Measurements from ENCODE around the gene KCNA5. TPM values are rescaled to one million over a fixed set of nuclear protein-coding genes. Genes with fewer than 3 reads are reported as not detected.

The KCNA5 gene
- total and polyA plus RNA-seq, 9 of the 15 experiments (the other 6 are each of a cell fraction or from before 2014, with no cell fraction given) = not detected

DNA sequence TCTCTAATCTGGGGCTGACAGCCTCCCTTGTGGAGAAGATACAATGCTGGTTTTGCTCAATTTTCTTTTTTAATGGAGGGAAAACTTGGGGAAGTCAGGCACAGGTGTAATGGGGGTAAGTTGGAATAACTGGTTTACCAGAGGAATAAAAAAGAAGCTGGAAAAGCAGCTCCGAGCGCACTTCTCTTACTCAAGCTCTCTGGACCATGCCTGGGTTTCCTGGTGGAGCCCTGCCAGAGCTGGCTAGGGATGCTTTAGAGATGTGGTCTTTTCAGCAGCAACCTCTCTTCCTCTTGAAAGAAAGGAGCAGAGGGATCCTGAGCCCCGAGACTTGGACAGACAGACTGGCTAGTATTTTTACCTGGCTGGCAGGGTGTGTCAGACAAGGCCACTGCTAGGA, 3.9 kb upstream of the KCNA5 start (continued):
- TF ChIP-seq ZNF143 (CRISPR knock-in tag; IDR thresholded peaks at IDR 0.05) = no peak
- no peak for TF ChIP-seq FIP1L1 (IDR thresholded peaks at IDR 0.05; ENCODE audit: low read depth, low read length, poor library complexity, severe bottlenecking)
- no peak for TF ChIP-seq NFIC (IDR thresholded peaks at IDR 0.05)
- no peak for TF ChIP-seq BRD9 (IDR thresholded peaks at IDR 0.05; ENCODE audit: low read depth, partially characterized antibody)
- TF ChIP-seq CTBP1 (IDR thresholded peaks at IDR 0.05; ENCODE audit: borderline replicate concordance) = no peak

DNA sequence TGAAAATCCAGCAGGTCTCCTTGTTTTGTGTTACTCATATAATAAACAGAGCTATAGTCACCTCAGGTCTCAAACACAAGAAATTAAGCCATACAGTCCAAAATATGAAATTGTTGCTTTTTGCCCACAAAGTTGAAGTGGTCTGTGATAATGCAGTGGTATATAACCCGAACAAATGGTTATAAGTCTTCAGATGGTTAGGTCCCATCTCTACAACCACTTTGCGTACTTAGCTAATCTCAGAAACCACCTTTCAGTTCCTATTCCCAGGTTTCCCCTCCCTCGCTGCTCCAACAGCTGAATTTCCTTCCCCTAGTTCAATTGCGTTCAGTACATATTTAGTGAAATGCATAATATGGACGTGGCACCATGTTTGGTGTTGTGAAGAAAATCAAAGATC, 3.3 kb upstream of the KCNA5 start:
- WGBS (ENCODE audit: insufficient coverage, low coverage, missing lambda C conversion rate) = 0% methylated on average over 5 of the region's 5 CpGs
- ChIA-PET CTCF (ENCODE audit: low intra/inter-chr PET ratio) (no interaction called here), POLR2A (no interaction called here)
- H3K4me3 ChIP-seq = no peak overlapping the region
- ATAC-seq (no peak), FAIRE-seq (no peak), DNase-seq (ENCODE audit: extremely low read depth in 1 of 4, low spot score in 3 of 4) (no peak)
- H3K27ac ChIP-seq (ENCODE audit: extremely low read depth, low read depth, low read length) = no peak overlapping the region
- no peak overlapping the region for H3K9ac ChIP-seq (ENCODE audit: insufficient read depth in 1 of 2, low read depth in 2 of 2, low read length in 2 of 2)
- TF ChIP-seq TGIF2 (CRISPR knock-in tag; IDR thresholded peaks at IDR 0.05) (no peak), ZNF780A (CRISPR knock-in tag; IDR thresholded peaks at IDR 0.05) (no peak), MCM3 (IDR thresholded peaks at IDR 0.05) (no peak), FOS (IDR thresholded peaks at IDR 0.05; ENCODE audit: extremely low read depth, insufficient read length) (no peak), SMAD3 (CRISPR knock-in tag; conservative IDR thresholded peaks at IDR 0.05) (no peak), ESRRB (CRISPR knock-in tag; IDR thresholded peaks at IDR 0.05; ENCODE audit: borderline replicate concordance) (no peak)
- H3K4me2 ChIP-seq (ENCODE audit: insufficient read depth, low read length) = no peak overlapping the region
- H3K36me3 ChIP-seq (ENCODE audit: control insufficient read depth, insufficient read depth, low read length) = no peaks in the 10 kb centered on the region
- peaks cover 0 to 12% of the 10 kb centered on the region in 2 experiments; a peak in 2 of 5 replicates for H3K27me3 ChIP-seq (ENCODE audit: control insufficient read depth in 2 of 2, insufficient read depth in 2 of 2, low read length in 2 of 2)
- in situ Hi-C loops (cut with MboI) (no loop called here), intact Hi-C loops (cut with micrococcal nuclease) (no loop called here)
- BruUV-seq (replicated peaks) = no TSS peak
- H3K9me1 ChIP-seq (ENCODE audit: control insufficient read depth, insufficient read depth, low read length) = no peaks in the 10 kb centered on the region
- H2AFZ ChIP-seq (ENCODE audit: low read depth, low read length) = no peak overlapping the region
- no peaks in the 10 kb centered on the region for H3K79me2 ChIP-seq (ENCODE audit: control insufficient read depth, insufficient read depth, low read length)
- no peaks in the 10 kb centered on the region for H4K20me1 ChIP-seq (replicated peaks; ENCODE audit: control insufficient read depth, insufficient read depth, low read length)
- no peaks in the 10 kb centered on the region for H3K4me1 ChIP-seq (replicated peaks in 1 of 2; ENCODE audit: control insufficient read depth in 2 of 2, insufficient read depth in 2 of 2, low read length in 2 of 2)
- H3K9me3 ChIP-seq (replicated peaks; ENCODE audit: control insufficient read depth, insufficient read depth, low read depth, low read length) = no peaks in the 10 kb centered on the region
